GM10266 (cell line): ENCODE data around the gene LCOR.

Experiments used
- DNase-seq: peaks from one replicate; pipeline ENCODE4 v3.0.0; 2012; ENCODE audit errors: extremely low spot score
- CTCF ChIP-seq: IDR thresholded peaks from 2 replicates; pipeline ENCODE4 v1.5.1; 2012; ENCODE audit warnings: mild to moderate bottlenecking, low read depth; ENCODE audit not compliant: control insufficient read depth, insufficient read depth; ENCODE audit errors: missing control alignments

LCOR gene

GRCh38 chr10:96831200-96831866 is 765 bp upstream of the LCOR start:
- no peak for TF ChIP-seq CTCF
- no peak for DNase-seq

DNA sequence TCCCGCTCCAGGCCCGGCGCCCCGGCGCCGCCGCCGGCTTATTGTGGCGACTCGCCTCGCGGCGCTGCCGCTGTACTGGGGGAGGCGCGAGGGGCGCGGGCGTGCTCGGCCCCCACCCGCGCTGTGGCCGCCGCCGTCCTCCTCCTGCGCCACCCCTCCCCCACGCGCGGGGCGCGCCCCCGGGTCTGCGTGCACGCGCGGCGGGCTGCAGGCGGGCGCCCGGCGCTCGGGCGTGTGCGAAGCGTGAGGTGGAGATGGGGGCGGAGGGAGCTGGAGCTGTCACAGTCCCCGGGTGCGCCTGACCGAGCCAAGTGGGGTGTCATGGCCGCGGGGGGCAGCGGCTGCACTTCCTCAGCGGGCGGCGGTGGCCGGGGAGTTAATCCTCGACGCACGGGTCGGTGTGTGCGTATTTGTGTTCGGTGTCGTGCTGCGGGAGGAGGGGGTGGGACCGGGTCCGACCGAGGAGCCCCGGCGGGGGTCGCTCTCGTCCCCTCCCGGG is 672 bp downstream of the LCOR start:
- DNase-seq, result peak; percentile 97
- no peak for TF ChIP-seq CTCF

GRCh38 chr10:96833220-96834001 is 1.3 kb downstream of the LCOR start:
- no peak for TF ChIP-seq CTCF
- DNase-seq, result peak; percentile 35

- no peak for DNase-seq
- no peak for TF ChIP-seq CTCF
These were observed 2.0 kb downstream of the LCOR start for GRCh38 chr10:96834120-96834519.

DNA sequence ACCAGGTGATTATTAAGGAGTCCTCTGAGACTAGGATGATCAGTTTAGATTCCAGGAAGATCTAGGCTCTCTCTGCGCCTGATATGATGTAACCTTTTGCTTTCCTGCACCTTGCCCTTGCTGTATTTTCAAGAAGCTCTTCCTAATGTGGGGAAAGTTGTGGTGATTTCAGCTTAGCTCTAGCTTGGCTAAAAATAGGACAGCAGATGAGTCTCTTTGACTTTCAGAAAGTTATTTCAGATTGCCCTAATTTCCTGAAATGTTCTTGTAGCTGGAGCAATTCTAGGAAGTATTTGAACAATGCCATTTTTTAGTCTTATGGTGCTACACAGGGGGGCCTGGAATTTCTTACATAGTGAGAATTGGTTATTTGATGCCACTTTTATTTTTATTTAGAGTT is 3.8 kb downstream of the LCOR start:
- DNase-seq, result no peak
- no peak for TF ChIP-seq CTCF

DNA sequence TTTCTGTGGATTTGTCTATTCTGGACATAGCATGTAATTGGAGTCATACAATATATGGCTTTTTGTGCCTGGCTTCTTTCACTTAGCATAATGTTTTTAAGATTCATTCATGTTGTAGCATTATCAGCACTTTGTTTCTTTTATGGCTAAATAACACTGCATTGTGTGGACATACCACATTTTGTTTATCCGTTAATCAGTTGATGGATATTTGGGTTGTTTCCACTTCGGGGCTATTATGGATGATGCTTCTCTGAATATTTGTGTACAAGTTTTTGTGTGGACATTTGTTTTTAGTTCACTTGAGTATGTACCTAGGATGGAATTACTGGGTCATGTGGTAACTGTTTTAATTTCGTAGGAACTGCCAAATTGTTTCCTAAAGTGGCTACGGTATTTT is 6.4 kb downstream of the LCOR start:
- no peak for TF ChIP-seq CTCF
- DNase-seq, result no peak
